Neural progenitor cell (in vitro differentiated cells): ENCODE data around the gene ATP6V0D1.

Experiments used
- EZH2 ChIP-seq: fragments of 200-600 bp; sonication (generic); IDR thresholded peaks from 2 replicates; pipeline ENCODE4 v1.6.1; 2017; ENCODE audit warnings: antibody characterized with exemption, mild to moderate bottlenecking, moderate library complexity
- EZH2phosphoT487 ChIP-seq: fragments of 200-600 bp; sonication (generic); IDR thresholded peaks from 2 replicates; pipeline ENCODE4 v1.6.1; 2017; ENCODE audit warnings: antibody characterized with exemption
- TF ChIP-seq, protein P1 (sequence below): fragments of 200-600 bp; sonication (generic); IDR thresholded peaks from 2 replicates; pipeline ENCODE4 v1.5.1; 2017; ENCODE audit warnings: antibody characterized with exemption, mild to moderate bottlenecking

DNA sequence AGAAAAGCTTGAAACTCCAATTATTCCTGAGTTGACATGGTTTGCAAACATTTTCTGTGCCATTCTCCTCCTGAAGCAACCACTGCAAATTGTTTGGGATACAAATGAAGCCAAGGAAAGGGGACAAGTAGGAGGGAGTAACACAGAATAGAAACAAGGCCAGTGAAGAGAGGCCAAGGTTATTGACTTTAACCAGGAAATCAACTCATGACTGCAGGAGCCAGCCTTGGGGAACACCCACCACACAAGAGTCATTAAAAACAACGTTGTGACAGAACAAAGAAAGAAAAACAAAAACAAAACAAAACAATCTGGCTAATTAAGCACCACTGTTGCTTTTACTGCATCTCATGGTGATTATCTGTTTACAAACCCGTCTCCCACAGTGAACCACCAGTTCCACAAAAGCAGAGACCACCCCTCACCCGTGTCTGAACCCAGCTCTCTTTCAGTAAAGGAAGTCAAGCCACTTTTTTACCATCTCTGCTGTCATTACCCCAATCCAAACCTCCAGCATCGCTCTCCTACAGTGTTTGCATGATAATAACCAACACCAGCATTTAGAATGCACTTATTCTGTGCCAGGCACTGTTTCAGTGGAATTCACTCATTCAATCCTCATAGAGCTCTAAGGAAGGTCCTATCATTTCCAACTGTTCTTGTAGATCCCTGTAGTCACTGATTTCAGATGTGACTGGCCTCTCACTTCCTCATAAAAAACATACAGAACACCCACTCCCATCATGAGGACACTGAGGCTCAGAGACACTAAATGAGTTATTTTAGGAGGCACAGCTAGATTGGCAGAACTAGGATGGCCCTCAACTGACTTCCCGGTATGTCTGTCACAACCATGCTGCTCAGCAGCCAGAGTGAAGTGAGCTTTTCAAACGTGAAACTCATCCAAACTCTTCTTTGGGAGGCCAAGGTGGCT, 66.7 kb downstream of the ATP6V0D1 start:
- TF ChIP-seq, protein P1, sequence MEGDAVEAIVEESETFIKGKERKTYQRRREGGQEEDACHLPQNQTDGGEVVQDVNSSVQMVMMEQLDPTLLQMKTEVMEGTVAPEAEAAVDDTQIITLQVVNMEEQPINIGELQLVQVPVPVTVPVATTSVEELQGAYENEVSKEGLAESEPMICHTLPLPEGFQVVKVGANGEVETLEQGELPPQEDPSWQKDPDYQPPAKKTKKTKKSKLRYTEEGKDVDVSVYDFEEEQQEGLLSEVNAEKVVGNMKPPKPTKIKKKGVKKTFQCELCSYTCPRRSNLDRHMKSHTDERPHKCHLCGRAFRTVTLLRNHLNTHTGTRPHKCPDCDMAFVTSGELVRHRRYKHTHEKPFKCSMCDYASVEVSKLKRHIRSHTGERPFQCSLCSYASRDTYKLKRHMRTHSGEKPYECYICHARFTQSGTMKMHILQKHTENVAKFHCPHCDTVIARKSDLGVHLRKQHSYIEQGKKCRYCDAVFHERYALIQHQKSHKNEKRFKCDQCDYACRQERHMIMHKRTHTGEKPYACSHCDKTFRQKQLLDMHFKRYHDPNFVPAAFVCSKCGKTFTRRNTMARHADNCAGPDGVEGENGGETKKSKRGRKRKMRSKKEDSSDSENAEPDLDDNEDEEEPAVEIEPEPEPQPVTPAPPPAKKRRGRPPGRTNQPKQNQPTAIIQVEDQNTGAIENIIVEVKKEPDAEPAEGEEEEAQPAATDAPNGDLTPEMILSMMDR = no peak
- TF ChIP-seq EZH2 (no peak), EZH2phosphoT487 (no peak)
